H1 (cell line): Measurements from ENCODE around the gene RBM44. TPM values are rescaled to one million over a fixed set of nuclear protein-coding genes. Genes with fewer than 3 reads are reported as not detected.

Source experiments
- CTCF ChIA-PET: fragments of 300-600 bp; sonication (Branson Sonifier 250); formaldehyde crosslinking; loops from one replicate; lab custom pipeline; 2021; ENCODE audit not compliant: partially characterized antibody; lab: Charles Lee
- POLR2A ChIA-PET: fragments of 300-600 bp; sonication (Branson Sonifier 250); formaldehyde crosslinking; loops from one replicate; lab custom pipeline; 2021; ENCODE audit warnings: inconsistent platforms; ENCODE audit not compliant: partially characterized antibody; lab: Charles Lee
- DNase-seq, 2 experiments: peaks; one replicate each; pipeline versions ENCODE4 v3.0.0 to v3.0.0-alpha.2; 2010 to 2022; ENCODE audit warnings: low spot score in 2 of 2, low read depth in 1 of 2, mixed read lengths in 1 of 2
- FAIRE-seq: peaks from 2 replicates; lab custom pipeline; 2011; peaks lifted over from hg19 to GRCh38; lab: Jason Lieb, UNC
- H2AFZ ChIP-seq: 2 replicates; pipeline ENCODE4 v1.8.1; 2012; ENCODE audit warnings: low read length, inconsistent platforms
- H2AK5ac ChIP-seq: 2 replicates; pipeline ENCODE4 v1.6.1; 2013; ENCODE audit warnings: low read depth, low read length
- H2BK120ac ChIP-seq: replicated peaks from 2 replicates; pipeline ENCODE3; 2013; ENCODE audit warnings: low read depth, low read length, inconsistent platforms
- H2BK12ac ChIP-seq: 2 replicates; pipeline ENCODE4 v1.6.1; 2013; ENCODE audit warnings: low read depth, low read length
- H2BK15ac ChIP-seq: 2 replicates; pipeline ENCODE4 v1.6.1; 2013; ENCODE audit warnings: low read length
- H2BK20ac ChIP-seq: 2 replicates; pipeline ENCODE4 v1.6.1; 2013; ENCODE audit warnings: low read length
- H2BK5ac ChIP-seq: 2 replicates; pipeline ENCODE4 v1.6.1; 2013; ENCODE audit warnings: low read depth, low read length
- H3K14ac ChIP-seq: 2 replicates; pipeline ENCODE4 v1.6.1; 2013; ENCODE audit warnings: inconsistent platforms; ENCODE audit not compliant: insufficient read length
- H3K18ac ChIP-seq: 2 replicates; pipeline ENCODE4 v1.6.1; 2013; ENCODE audit warnings: low read length; ENCODE audit errors: extremely low read depth
- H3K23ac ChIP-seq: 2 replicates; pipeline ENCODE4 v1.6.1; 2013; ENCODE audit warnings: inconsistent platforms; ENCODE audit not compliant: insufficient read length
- H3K23me2 ChIP-seq: 2 replicates; pipeline ENCODE4 v1.6.1; 2013; ENCODE audit warnings: low read depth, low read length
- H3K27ac ChIP-seq: 2 replicates; pipeline ENCODE4 v1.6.1; 2011; ENCODE audit warnings: low read depth, low read length, inconsistent platforms
- H3K27me3 ChIP-seq, 4 experiments: replicated peaks in 1 of 4; 1 replicate in 1 of 4; 2 replicates in 3 of 4; pipeline versions ENCODE4 v1.6.1 to v1.8.1; 2011 to 2013; ENCODE audit warnings: low read length in 3 of 4, mild to moderate bottlenecking in 3 of 4, inconsistent platforms in 2 of 4, mixed read lengths in 2 of 4, moderate library complexity in 1 of 4; ENCODE audit not compliant: control insufficient read depth in 3 of 4, insufficient read depth in 3 of 4; ENCODE audit errors: extremely low read depth in 1 of 4
- H3K36me3 ChIP-seq, 4 experiments: 2 replicates each; pipeline versions ENCODE4 v1.6.1 to v1.8.1; 2011 to 2013; ENCODE audit warnings: mild to moderate bottlenecking in 4 of 4, low read length in 3 of 4, moderate library complexity in 2 of 4, control low read depth in 1 of 4, inconsistent platforms in 1 of 4; ENCODE audit not compliant: insufficient read depth in 4 of 4, control insufficient read depth in 2 of 4
- H3K4ac ChIP-seq: replicated peaks from 2 replicates; pipeline ENCODE3; 2013; ENCODE audit warnings: low read length, low read depth, mixed read lengths, inconsistent platforms; ENCODE audit not compliant: insufficient read length
- H3K4me1 ChIP-seq, 4 experiments: replicated peaks in 1 of 4; 1 replicate in 1 of 4; 2 replicates in 3 of 4; pipeline versions ENCODE4 v1.6.1 to v1.8.1; 2011 to 2013; ENCODE audit warnings: low read length in 3 of 4, inconsistent platforms in 2 of 4, mixed read lengths in 1 of 4; ENCODE audit not compliant: insufficient read depth in 4 of 4, control insufficient read depth in 3 of 4
- H3K4me2 ChIP-seq, 2 experiments: 2 replicates each; pipeline versions ENCODE4 v1.6.1 to v1.8.1; 2011 to 2013; ENCODE audit warnings: low read depth in 2 of 2, low read length in 2 of 2, control low read depth in 1 of 2, inconsistent platforms in 1 of 2, mild to moderate bottlenecking in 1 of 2; ENCODE audit not compliant: insufficient read depth in 1 of 2
- H3K4me3 ChIP-seq, 4 experiments: fragments of 200-600, 300-600 bp in 1 of 4; sonication (generic), shearing (Covaris generic), sonication (Bioruptor Twin) in 1 of 4; 2 replicates each; pipeline versions ENCODE4 v1.5.1 to v1.8.1; 2011 to 2016; ENCODE audit warnings: low read length in 4 of 4, low read depth in 3 of 4, control low read depth in 2 of 4, inconsistent platforms in 2 of 4, mild to moderate bottlenecking in 2 of 4, mixed read lengths in 1 of 4, moderate library complexity in 1 of 4; ENCODE audit not compliant: insufficient read depth in 2 of 4; ENCODE audit errors: extremely low read depth in 1 of 4
- H3K56ac ChIP-seq: replicated peaks from 2 replicates; pipeline ENCODE3; 2013; ENCODE audit warnings: low read depth, mild to moderate bottlenecking, mixed read lengths, low read length, inconsistent platforms; ENCODE audit not compliant: insufficient read length
- H3K79me1 ChIP-seq: 2 replicates; pipeline ENCODE4 v1.6.1; 2013; ENCODE audit warnings: low read depth, low read length, control low read depth
- H3K79me2 ChIP-seq, 2 experiments: 2 replicates each; pipeline versions ENCODE4 v1.6.1 to v1.8.1; 2012 to 2013; ENCODE audit warnings: low read length in 2 of 2, mild to moderate bottlenecking in 2 of 2, inconsistent platforms in 1 of 2; ENCODE audit not compliant: insufficient read depth in 2 of 2, control insufficient read depth in 1 of 2
- H3K9ac ChIP-seq, 4 experiments: replicated peaks in 1 of 4; 1 replicate in 1 of 4; 2 replicates in 3 of 4; pipeline versions ENCODE4 v1.6.1 to v1.8.1; 2011 to 2013; ENCODE audit warnings: low read depth in 3 of 4, low read length in 3 of 4, control low read depth in 2 of 4, mild to moderate bottlenecking in 2 of 4, moderate library complexity in 2 of 4, inconsistent platforms in 1 of 4; ENCODE audit errors: extremely low read depth in 1 of 4
- H3K9me3 ChIP-seq, 2 experiments: 2 replicates each; pipeline versions ENCODE4 v1.6.1 to v1.8.1; 2012 to 2013; ENCODE audit warnings: mild to moderate bottlenecking in 2 of 2, moderate library complexity in 2 of 2, control low read depth in 1 of 2, inconsistent platforms in 1 of 2, low read depth in 1 of 2, low read length in 1 of 2, mixed read lengths in 1 of 2; ENCODE audit not compliant: insufficient read depth in 2 of 2
- H4K20me1 ChIP-seq, 2 experiments: replicated peaks in 1 of 2; 2 replicates each; pipeline versions ENCODE3 to v1.8.1; 2011 to 2013; ENCODE audit warnings: inconsistent platforms in 2 of 2, low read length in 2 of 2, mild to moderate bottlenecking in 1 of 2; ENCODE audit not compliant: insufficient read depth in 2 of 2, control insufficient read depth in 1 of 2
- H4K5ac ChIP-seq: 2 replicates; pipeline ENCODE4 v1.6.1; 2013; ENCODE audit warnings: low read length, low read depth, mixed read lengths, inconsistent platforms; ENCODE audit not compliant: insufficient read length
- H4K8ac ChIP-seq: 2 replicates; pipeline ENCODE4 v1.8.0; 2013; ENCODE audit warnings: mild to moderate bottlenecking, moderate library complexity, low read length, inconsistent platforms; ENCODE audit not compliant: insufficient read depth; ENCODE audit errors: extremely low read depth
- H4K91ac ChIP-seq: replicated peaks from 2 replicates; pipeline ENCODE3; 2013; ENCODE audit warnings: low read length, mixed read lengths, inconsistent platforms; ENCODE audit not compliant: insufficient read length
- CBX5 ChIP-seq: fragments of 300-800, 300-1000 bp; sonication (generic); IDR thresholded peaks from 2 replicates; pipeline ENCODE4 v1.7.1; 2016; ENCODE audit warnings: antibody characterized with exemption, low read length, low read depth
- CEBPB ChIP-seq: IDR thresholded peaks from 2 replicates; pipeline ENCODE4 v1.6.1; 2012; ENCODE audit warnings: low read depth, low read length
- CTBP2 ChIP-seq: IDR thresholded peaks from 2 replicates; pipeline ENCODE4 v1.7.0; 2011; ENCODE audit warnings: borderline replicate concordance, mild to moderate bottlenecking, moderate library complexity, mixed read lengths, low read length; ENCODE audit not compliant: insufficient read depth, insufficient read length
- FOSL1 ChIP-seq: IDR thresholded peaks from 2 replicates; pipeline ENCODE4 v1.6.1; 2011; ENCODE audit warnings: mild to moderate bottlenecking, low read depth, low read length, moderate library complexity; ENCODE audit not compliant: insufficient read depth
- JUND ChIP-seq: IDR thresholded peaks from 2 replicates; pipeline ENCODE4 v1.6.1; 2011; ENCODE audit warnings: mild to moderate bottlenecking, improper control_type of control experiment, low read length
- TAF1 ChIP-seq: IDR thresholded peaks from 2 replicates; pipeline ENCODE4 v1.6.1; 2011; ENCODE audit warnings: mild to moderate bottlenecking, low read depth, low read length
- YY1 ChIP-seq: IDR thresholded peaks from 2 replicates; pipeline ENCODE4 v1.6.1; 2011; ENCODE audit warnings: low read depth, mild to moderate bottlenecking, low read length
- WGBS, 2 experiments: shearing (Covaris generic) in 1 of 2; methylation state at CpG; one replicate each; pipeline versions ENCODE4 v1.1.6 to v1.1.7; 2013 to 2015; ENCODE audit warnings: low lambda C conversion rate in 2 of 2, mixed read lengths in 2 of 2, inconsistent platforms in 1 of 2, low coverage in 1 of 2, missing lambda C conversion rate in 1 of 2; ENCODE audit not compliant: insufficient replicate concordance in 2 of 2, insufficient coverage in 1 of 2, insufficient read length in 1 of 2; ENCODE audit errors: extremely low coverage in 1 of 2, missing lambda C conversion rate in 1 of 2; 5-methylcytosine and 5-hydroxymethylcytosine counted together
- polyA plus RNA-seq, 7 experiments: library from polyadenylated mRNA; depleted of rRNA in 3 of 7; stranded (reverse) in 5 of 7; unstranded in 2 of 7; fragments of >200 nt in 5 of 7; fragments of 200-250 nt in 2 of 7; gene quantifications; 1 replicate in 5 of 7; 2 replicates in 1 of 7; 4 replicates in 1 of 7; pipeline versions ENCODE4 v1.2.1 to v1.2.3, GENCODE V29; 2011 to 2013; ENCODE audit warnings: missing spikeins in 2 of 7, mixed read lengths in 2 of 7
- total RNA-seq: library from RNA; stranded (reverse); fragmentation: NEBNext Ultra II Directional; extraction: Animal tissue kit (Norgen Biotek cat#: 25700); gene quantifications from 2 replicates; pipeline ENCODE4 v1.2.1, GENCODE V29; 2021
- TF ChIP-seq, protein P1 (sequence below): IDR thresholded peaks from 2 replicates; pipeline ENCODE4 v1.6.1; 2012; ENCODE audit warnings: low read length, inconsistent platforms

The RBM44 gene
- total and polyA plus RNA-seq, 2 of the 8 experiments (the other 6 are each of a cell fraction or from before 2014, with no cell fraction given), result 0.12 to 0.43 TPM

- H3K27ac ChIP-seq, result no peak overlapping the region
- H3K14ac ChIP-seq, result no peak overlapping the region
- no peaks in the 10 kb centered on the region for H3K27me3 ChIP-seq
- TF ChIP-seq CEBPB, result no peak
- TF ChIP-seq CBX5, result no peak
- TF ChIP-seq, protein P1, sequence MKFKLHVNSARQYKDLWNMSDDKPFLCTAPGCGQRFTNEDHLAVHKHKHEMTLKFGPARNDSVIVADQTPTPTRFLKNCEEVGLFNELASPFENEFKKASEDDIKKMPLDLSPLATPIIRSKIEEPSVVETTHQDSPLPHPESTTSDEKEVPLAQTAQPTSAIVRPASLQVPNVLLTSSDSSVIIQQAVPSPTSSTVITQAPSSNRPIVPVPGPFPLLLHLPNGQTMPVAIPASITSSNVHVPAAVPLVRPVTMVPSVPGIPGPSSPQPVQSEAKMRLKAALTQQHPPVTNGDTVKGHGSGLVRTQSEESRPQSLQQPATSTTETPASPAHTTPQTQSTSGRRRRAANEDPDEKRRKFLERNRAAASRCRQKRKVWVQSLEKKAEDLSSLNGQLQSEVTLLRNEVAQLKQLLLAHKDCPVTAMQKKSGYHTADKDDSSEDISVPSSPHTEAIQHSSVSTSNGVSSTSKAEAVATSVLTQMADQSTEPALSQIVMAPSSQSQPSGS, result no peak
- TF ChIP-seq JUND, result no peak
- no peak for TF ChIP-seq CTBP2
- TF ChIP-seq YY1, result no peak
- no peak for TF ChIP-seq TAF1
- TF ChIP-seq FOSL1, result no peak
- H4K8ac ChIP-seq, result no peak overlapping the region
- no peak overlapping the region for H3K18ac ChIP-seq
- H3K9me3 ChIP-seq, result no peaks in the 10 kb centered on the region
- POLR2A ChIA-PET, result no interaction called here
- no peaks in the 10 kb centered on the region for H4K20me1 ChIP-seq
- no peaks in the 10 kb centered on the region; a peak in 3 of 7 replicates for H3K4me1 ChIP-seq
- no peaks in the 10 kb centered on the region for H3K36me3 ChIP-seq
- H2BK5ac ChIP-seq, result no peak overlapping the region
- H3K79me1 ChIP-seq, result no peaks in the 10 kb centered on the region
- H2BK20ac ChIP-seq, result no peak overlapping the region
- no peak overlapping the region for H2AFZ ChIP-seq
- no peak overlapping the region for H4K91ac ChIP-seq
- H4K5ac ChIP-seq, result no peak overlapping the region
- DNase-seq (no peak), FAIRE-seq (no peak)
- CTCF ChIA-PET, result no interaction called here
- H3K23ac ChIP-seq, result no peak overlapping the region
- no peak overlapping the region for H3K56ac ChIP-seq
- H3K4me3 ChIP-seq, result no peak overlapping the region
- no peak overlapping the region for H2BK15ac ChIP-seq
- H2BK12ac ChIP-seq, result no peak overlapping the region
- no peak overlapping the region for H2BK120ac ChIP-seq
- no peak overlapping the region for H3K4me2 ChIP-seq
- no peak overlapping the region for H3K9ac ChIP-seq
- no peaks in the 10 kb centered on the region for H3K79me2 ChIP-seq
- no peak overlapping the region for H3K4ac ChIP-seq
- no peak overlapping the region for H2AK5ac ChIP-seq
- no peaks in the 10 kb centered on the region for H3K23me2 ChIP-seq
- 94% methylated on average over 16 of the region's 25 CpGs; no CpG with 5 or more reads in 1 of the 2 experiments for WGBS, 2 experiments
Observed at GRCh38 chr2:237877576-237878307, 79.2 kb downstream of the RBM44 start.
